A549 (cell line): ENCODE data around the gene SRPK1. TPM values are rescaled to one million over a fixed set of nuclear protein-coding genes. Genes with fewer than 3 reads are reported as not detected.
"Not testable (repeated sequence)": the region's sequence is repeated elsewhere in the genome, so short reads cannot be mapped to it uniquely, and the experiment has no call there.

ENCODE experiments used
- ATAC-seq, 2 experiments: fragments of 200-7000 bp in 1 of 2; fragments of >200 bp in 1 of 2; cut with Nextera tagmentation in 1 of 2; cut with Tn5 transposase in 1 of 2; 3 replicates each; pipeline versions ENCODE4 v1.8.0 to v1.9.1; 2018 to 2020; ENCODE audit warnings: mild to moderate bottlenecking in 1 of 2, moderate library complexity in 1 of 2
- CTCF ChIA-PET: fragments of 300-600 bp; sonication (Branson Sonifier 250); formaldehyde crosslinking; extraction: SDS; loops from one replicate; lab custom pipeline; 2021; ENCODE audit warnings: antibody characterized with exemption, inconsistent platforms; lab: Yijun Ruan, JAX
- POLR2A ChIA-PET: fragments of 350-600 bp; formaldehyde crosslinking; extraction: SDS; loops from one replicate; lab custom pipeline; 2021; ENCODE audit warnings: antibody characterized with exemption, inconsistent platforms; lab: Yijun Ruan, JAX
- DNase-seq, 2 experiments: peaks; one replicate each; pipeline versions ENCODE4 v3.0.0 to v3.0.0-alpha.2; 2011 to 2016; ENCODE audit warnings: low read depth in 1 of 2, low spot score in 1 of 2
- FAIRE-seq: peaks from 2 replicates; lab custom pipeline; 2011; peaks lifted over from hg19 to GRCh38; lab: Jason Lieb, UNC
- H3K27ac ChIP-seq, 2 experiments: fragments of >200 bp; sonication (Bioruptor Twin); formaldehyde crosslinking; 3 replicates each; pipeline ENCODE4 v1.5.1; 2016 to 2017
- H3K4me1 ChIP-seq: fragments of >200 bp; sonication (Bioruptor Twin); formaldehyde crosslinking; 3 replicates; pipeline ENCODE4 v1.6.1; 2016
- H3K4me2 ChIP-seq: fragments of >200 bp; sonication (Bioruptor Twin); formaldehyde crosslinking; 3 replicates; pipeline ENCODE4 v1.6.1; 2016
- H3K4me3 ChIP-seq: fragments of >200 bp; sonication (Bioruptor Twin); formaldehyde crosslinking; 3 replicates; pipeline ENCODE4 v1.5.1; 2016
- H3K9me3 ChIP-seq: fragments of >200 bp; sonication (Bioruptor Twin); formaldehyde crosslinking; 3 replicates; pipeline ENCODE4 v1.6.1; 2016
- BCL3 ChIP-seq: fragments of >200 bp; sonication (Bioruptor Twin); formaldehyde crosslinking; IDR thresholded peaks from 3 replicates; pipeline ENCODE4 v1.6.1; 2016
- BHLHE40 ChIP-seq: IDR thresholded peaks from 2 replicates; pipeline ENCODE4 v1.6.1; 2012; ENCODE audit warnings: low read depth, low read length, inconsistent platforms
- CBX2 ChIP-seq: fragments of 200-600 bp; sonication (generic); IDR thresholded peaks from 2 replicates; pipeline ENCODE4 v1.6.1; 2016; ENCODE audit warnings: low read depth, mild to moderate bottlenecking, borderline replicate concordance
- CBX8 ChIP-seq: fragments of 200-600 bp; sonication (generic); IDR thresholded peaks from 2 replicates; pipeline ENCODE4 v1.6.1; 2016
- E2F6 ChIP-seq: IDR thresholded peaks from 2 replicates; pipeline ENCODE4 v1.6.1; 2012; ENCODE audit warnings: low read depth, borderline replicate concordance
- FOSB ChIP-seq: fragments of 250-450 bp; sonication (Bioruptor Pico); IDR thresholded peaks from 2 replicates; pipeline ENCODE4 v1.5.0; 2020; ENCODE audit warnings: mild to moderate bottlenecking, moderate library complexity
- FOSL2 ChIP-seq, 2 experiments: fragments of 450-650 bp in 1 of 2; fragments of >200 bp in 1 of 2; sonication (Bioruptor Twin) in 1 of 2; formaldehyde crosslinking; IDR thresholded peaks; 2 replicates each; pipeline versions ENCODE4 v1.5.0 to v1.6.1; 2016 to 2020; ENCODE audit warnings: mild to moderate bottlenecking in 1 of 2, moderate library complexity in 1 of 2
- HDAC2 ChIP-seq: fragments of 200-600 bp; sonication (generic); IDR thresholded peaks from 2 replicates; pipeline ENCODE4 v1.6.1; 2016
- HES2 ChIP-seq: fragments of >200 bp; sonication (Bioruptor Twin); formaldehyde crosslinking; IDR thresholded peaks from 2 replicates; pipeline ENCODE4 v1.6.1; 2016
- HOXB5 ChIP-seq: fragments of 250-450 bp; sonication (Bioruptor Pico); IDR thresholded peaks from 2 replicates; pipeline ENCODE4 v1.5.0; 2020; ENCODE audit warnings: mild to moderate bottlenecking, moderate library complexity
- JUN ChIP-seq, 2 experiments: fragments of >200 bp; sonication (Bioruptor Twin); formaldehyde crosslinking; IDR thresholded peaks; 2 replicates in 1 of 2; 3 replicates in 1 of 2; pipeline ENCODE4 v1.6.1; 2016 to 2017
- KDM5A ChIP-seq: fragments of 200-600 bp; sonication (generic); IDR thresholded peaks from 2 replicates; pipeline ENCODE4 v1.6.1; 2016; ENCODE audit warnings: antibody characterized with exemption, mild to moderate bottlenecking
- MAFK ChIP-seq: fragments of 450-650 bp; IDR thresholded peaks from 2 replicates; pipeline ENCODE4 v1.6.1; 2014; ENCODE audit not compliant: partially characterized antibody
- NPAS2 ChIP-seq: fragments of 250-450 bp; sonication (Bioruptor Pico); IDR thresholded peaks from 2 replicates; pipeline ENCODE4 v1.8.0; 2022; ENCODE audit warnings: mild to moderate bottlenecking, moderate library complexity, borderline replicate concordance
- PBX3 ChIP-seq: IDR thresholded peaks from 2 replicates; pipeline ENCODE4 v1.6.1; 2012
- RARB ChIP-seq: fragments of 250-450 bp; sonication (Bioruptor Pico); IDR thresholded peaks from 2 replicates; pipeline ENCODE4 v1.8.0; 2021; ENCODE audit warnings: mild to moderate bottlenecking, moderate library complexity
- RCOR1 ChIP-seq: fragments of 150-350 bp; IDR thresholded peaks from 2 replicates; pipeline ENCODE4 v1.6.1; 2014; ENCODE audit warnings: antibody characterized with exemption, low read length, low read depth
- REST ChIP-seq: fragments of 200-600 bp; sonication (generic); IDR thresholded peaks from 2 replicates; pipeline ENCODE4 v1.6.1; 2016; ENCODE audit warnings: antibody characterized with exemption, mild to moderate bottlenecking, moderate library complexity
- RFX5 ChIP-seq: fragments of 450-650 bp; IDR thresholded peaks from 2 replicates; pipeline ENCODE4 v1.7.1; 2014; ENCODE audit warnings: antibody characterized with exemption, mild to moderate bottlenecking, moderate library complexity
- USF2 ChIP-seq: fragments of 450-650 bp; IDR thresholded peaks from 2 replicates; pipeline ENCODE4 v1.6.1; 2014; ENCODE audit warnings: antibody characterized with exemption
- ZC3H11A ChIP-seq: fragments of 450-650 bp; IDR thresholded peaks from 2 replicates; pipeline ENCODE4 v1.6.1; 2014; ENCODE audit warnings: antibody characterized with exemption, mild to moderate bottlenecking
- WGBS: methylation state at CpG from one replicate; pipeline ENCODE4 v1.1.6; 2017; ENCODE audit errors: missing lambda C conversion rate; 5-methylcytosine and 5-hydroxymethylcytosine counted together
- polyA plus RNA-seq, 4 experiments: library from polyadenylated mRNA; depleted of rRNA in 3 of 4; stranded (reverse); fragments of >200 nt; fragmentation: RNase III in 1 of 4; extraction: RNeasy Plus Mini Kit Qiagen cat#74134 plus additional on column Dnase treatment in 1 of 4; gene quantifications; 2 replicates in 3 of 4; 3 replicates in 1 of 4; pipeline ENCODE4 v1.2.3, GENCODE V29; 2011 to 2017

The SRPK1 gene
- polyA plus RNA-seq, 2 of the 4 experiments (the other 2 are of a cell fraction) = 46.9 to 65.9 TPM

GRCh38 chr6:35935469-35935868 is 14.6 kb upstream of the SRPK1 start (continued):
- TF ChIP-seq E2F6 (no peak), CBX8 (no peak), RARB (CRISPR knock-in tag) (no peak), HES2 (no peak)

- Histone ChIP-seq H3K4me1 (no peaks in the 10 kb centered on the region), H3K9me3 (no peaks in the 10 kb centered on the region), H3K4me2 (no peak overlapping the region), H3K27ac (no peak overlapping the region), H3K4me3 (no peak overlapping the region)
- CTCF ChIA-PET = interaction anchor here (0.6 kb wide), 1 partner anchor 1369 kb away, joined by 3 read pairs; no protein-coding TSS in a partner anchor
- DNase-seq (no peak), FAIRE-seq (no peak), ATAC-seq (no peak)
- TF ChIP-seq PBX3 = no peak
- no peak for TF ChIP-seq NPAS2
- POLR2A ChIA-PET = interaction anchor here (0.6 kb wide), 1 partner anchor 95 kb away, joined by 4 read pairs; no protein-coding TSS in a partner anchor
- WGBS = 50% methylated on average over 2 of the region's 2 CpGs
Measured at GRCh38 chr6:35933844-35934243, 12.9 kb upstream of the SRPK1 start.

GRCh38 chr6:35931873-35932272 is 11.0 kb upstream of the SRPK1 start:
- not testable (repeated sequence) for FAIRE-seq
- WGBS = 95% methylated on average over 6 of the region's 10 CpGs

GRCh38 chr6:35931120-35931561 is 10.2 kb upstream of the SRPK1 start:
- no peak for ATAC-seq
- H3K4me1 ChIP-seq = no peaks in the 10 kb centered on the region
- FAIRE-seq = no peak
- H3K4me2 ChIP-seq = no peak overlapping the region
- TF ChIP-seq RCOR1 = no peak
- TF ChIP-seq FOSL2 (IDR thresholded peaks at IDR 0.05) = no peak
- TF ChIP-seq FOSL2 (CRISPR knock-in tag; IDR thresholded peaks at IDR 0.05) = no peak
- no peak for TF ChIP-seq JUN (IDR thresholded peaks at IDR 0.05)
- TF ChIP-seq ZC3H11A = no peak
- TF ChIP-seq CBX2 = no peak
- no peak for TF ChIP-seq RFX5
- no peak for TF ChIP-seq MAFK
- no peak for TF ChIP-seq NPAS2
- TF ChIP-seq PBX3 = no peak
- TF ChIP-seq BHLHE40 = no peak
- TF ChIP-seq REST = no peak
- no peak for TF ChIP-seq HOXB5 (CRISPR knock-in tag)
- no peak for TF ChIP-seq FOSB (CRISPR knock-in tag)
- no peak for TF ChIP-seq CBX8
- no peak for TF ChIP-seq HDAC2
- no peak for TF ChIP-seq USF2
- TF ChIP-seq KDM5A = no peak
- no peak for TF ChIP-seq BCL3
- CTCF ChIA-PET = no interaction called here
- H3K27ac ChIP-seq = no peak overlapping the region
- no peak for DNase-seq
- 94% methylated on average over 6 of the region's 30 CpGs for WGBS
- H3K4me3 ChIP-seq = no peak overlapping the region
- POLR2A ChIA-PET = no interaction called here
- no peaks in the 10 kb centered on the region for H3K9me3 ChIP-seq

More at GRCh38 chr6:35931873-35932272, 11.0 kb upstream of the SRPK1 start:
- H3K27ac ChIP-seq, H3K4me2 ChIP-seq, CTCF ChIA-PET, H3K4me1 ChIP-seq, ATAC-seq, H3K9me3 ChIP-seq, H3K4me3 ChIP-seq, DNase-seq, POLR2A ChIA-PET: not testable (repeated sequence)
